SK-N-SH (cell line): ENCODE results near the gene KRT4. TPM values are rescaled to one million over a fixed set of nuclear protein-coding genes. Genes with fewer than 3 reads are reported as not detected.

Experiments used
- CTCF ChIA-PET: fragments of 300-600, 350-600 bp; formaldehyde crosslinking; extraction: SDS; loops from one replicate; lab custom pipeline; 2021; lab: Yijun Ruan, JAX
- POLR2A ChIA-PET: fragments of 350-600 bp; sonication (Branson Sonifier 250); formaldehyde crosslinking; extraction: SDS; loops from one replicate; lab custom pipeline; 2020; ENCODE audit warnings: antibody characterized with exemption, inconsistent platforms; lab: Yijun Ruan, JAX
- DNase-seq: peaks from one replicate; pipeline ENCODE4 v3.0.0; 2012
- H2AFZ ChIP-seq: fragments of 200-600 bp; sonication (generic); 2 replicates; pipeline ENCODE4 v1.8.1; 2016; ENCODE audit warnings: antibody characterized with exemption, mild to moderate bottlenecking, low read depth
- H3F3A ChIP-seq: fragments of 200-600 bp; sonication (generic); replicated peaks from 2 replicates; pipeline ENCODE3; 2016; ENCODE audit warnings: antibody characterized with exemption, mild to moderate bottlenecking; ENCODE audit not compliant: insufficient read depth
- H3K27ac ChIP-seq, 2 experiments: fragments of 200-500 bp in 1 of 2; fragments of 200-600 bp in 1 of 2; sonication (Bioruptor generic) in 1 of 2; sonication (generic), shearing (Covaris generic) in 1 of 2; 2 replicates each; pipeline versions ENCODE4 v1.5.1 to v1.6.1; 2014 to 2016; ENCODE audit warnings: low read depth in 2 of 2, inconsistent platforms in 1 of 2, low read length in 1 of 2, mild to moderate bottlenecking in 1 of 2, mixed read lengths in 1 of 2
- H3K27me3 ChIP-seq: fragments of 200-600 bp; sonication (generic), shearing (Covaris generic); 2 replicates; pipeline ENCODE4 v1.6.1; 2016; ENCODE audit warnings: mixed run types; ENCODE audit not compliant: insufficient read depth
- H3K36me3 ChIP-seq, 2 experiments: fragments of 200-500 bp in 1 of 2; fragments of 200-600 bp in 1 of 2; sonication (Bioruptor generic) in 1 of 2; sonication (generic) in 1 of 2; replicated peaks in 1 of 2; 2 replicates each; pipeline versions ENCODE3 to v1.5.1; 2014 to 2016; ENCODE audit warnings: low read length in 1 of 2, mild to moderate bottlenecking in 1 of 2; ENCODE audit not compliant: insufficient read depth in 2 of 2, control insufficient read depth in 1 of 2
- H3K4me1 ChIP-seq, 2 experiments: fragments of 200-500 bp in 1 of 2; fragments of 200-600 bp in 1 of 2; sonication (Bioruptor generic) in 1 of 2; sonication (generic), shearing (Covaris generic) in 1 of 2; 2 replicates each; pipeline versions ENCODE4 v1.5.1 to v1.6.1; 2014 to 2016; ENCODE audit warnings: low read depth in 1 of 2, low read length in 1 of 2, mixed run types in 1 of 2; ENCODE audit not compliant: insufficient read depth in 2 of 2, control insufficient read depth in 1 of 2
- H3K4me2 ChIP-seq: fragments of 200-600 bp; sonication (generic), shearing (Covaris generic); 2 replicates; pipeline ENCODE4 v1.6.1; 2017; ENCODE audit warnings: mixed run types
- H3K4me3 ChIP-seq, 2 experiments: fragments of 200-500 bp in 1 of 2; fragments of 200-600 bp in 1 of 2; sonication (Bioruptor generic) in 1 of 2; sonication (generic), shearing (Covaris generic) in 1 of 2; 2 replicates each; pipeline versions ENCODE4 v1.5.1 to v1.8.1; 2014 to 2016; ENCODE audit warnings: low read depth in 2 of 2, inconsistent platforms in 1 of 2, low read length in 1 of 2, mild to moderate bottlenecking in 1 of 2, mixed read lengths in 1 of 2, moderate library complexity in 1 of 2
- H3K79me2 ChIP-seq: fragments of 200-600 bp; sonication (generic); 2 replicates; pipeline ENCODE4 v1.8.1; 2017; ENCODE audit warnings: mild to moderate bottlenecking; ENCODE audit not compliant: insufficient read depth
- H3K9ac ChIP-seq: fragments of 200-600 bp; sonication (generic); 2 replicates; pipeline ENCODE4 v1.6.1; 2017; ENCODE audit warnings: mixed run types
- H3K9me2 ChIP-seq: fragments of 200-600 bp; sonication (generic); 2 replicates; pipeline ENCODE4 v1.6.1; 2017; ENCODE audit warnings: mixed run types
- H3K9me3 ChIP-seq: fragments of 200-600 bp; sonication (generic); 2 replicates; pipeline ENCODE4 v1.6.1; 2017; ENCODE audit warnings: mixed run types, mild to moderate bottlenecking, moderate library complexity
- H4K20me1 ChIP-seq: fragments of 200-600 bp; sonication (generic); 2 replicates; pipeline ENCODE4 v1.6.1; 2017; ENCODE audit warnings: mild to moderate bottlenecking, mixed run types; ENCODE audit not compliant: insufficient read depth
- ELF1 ChIP-seq: IDR thresholded peaks from 2 replicates; pipeline ENCODE4 v1.4.0; 2012
- EZH2phosphoT487 ChIP-seq: fragments of 200-600 bp; sonication (generic); IDR thresholded peaks from 2 replicates; pipeline ENCODE4 v1.6.1; 2017; ENCODE audit warnings: low read depth, mixed run types, mild to moderate bottlenecking, antibody characterized with exemption, moderate library complexity, borderline replicate concordance
- FOSL2 ChIP-seq: IDR thresholded peaks from 2 replicates; pipeline ENCODE4 v1.4.0; 2012; ENCODE audit warnings: low read depth, mild to moderate bottlenecking, moderate library complexity, borderline replicate concordance
- GABPA ChIP-seq: IDR thresholded peaks from 2 replicates; pipeline ENCODE4 v1.4.0; 2012; ENCODE audit warnings: low read depth, mild to moderate bottlenecking
- MXI1 ChIP-seq: IDR thresholded peaks from 2 replicates; pipeline ENCODE4 v1.6.1; 2012; ENCODE audit warnings: mild to moderate bottlenecking, low read depth, low read length, improper control_type of control experiment
- NRF1 ChIP-seq: IDR thresholded peaks from 2 replicates; pipeline ENCODE4 v1.6.1; 2012; ENCODE audit warnings: low read depth, mild to moderate bottlenecking, low read length
- RAD21 ChIP-seq: IDR thresholded peaks from 2 replicates; pipeline ENCODE4 v1.6.1; 2012; ENCODE audit warnings: mild to moderate bottlenecking, low read length
- RXRA ChIP-seq: IDR thresholded peaks from 2 replicates; pipeline ENCODE4 v1.4.0; 2012; ENCODE audit warnings: low read depth, mild to moderate bottlenecking, borderline replicate concordance
- SMC3 ChIP-seq: IDR thresholded peaks from 2 replicates; pipeline ENCODE4 v1.6.1; 2012; ENCODE audit warnings: low read depth, low read length, improper control_type of control experiment
- WGBS: methylation state at CpG from one replicate; pipeline ENCODE4 v1.1.6; 2017; ENCODE audit warnings: low lambda C conversion rate; 5-methylcytosine and 5-hydroxymethylcytosine counted together
- polyA plus RNA-seq, 3 experiments: library from polyadenylated mRNA; depleted of rRNA; stranded (reverse); fragments of >200 nt; gene quantifications; 2 replicates each; pipeline ENCODE4 v1.2.3, GENCODE V29; 2012
- TF ChIP-seq, protein P1 (sequence below): fragments of 150-350 bp; IDR thresholded peaks from 2 replicates; pipeline ENCODE4 v1.6.1; 2016; ENCODE audit warnings: mild to moderate bottlenecking, low read depth, low read length
- TF ChIP-seq, protein P2 (sequence below): IDR thresholded peaks from 2 replicates; pipeline ENCODE4 v1.4.0; 2012; ENCODE audit warnings: low read depth, borderline replicate concordance
- TF ChIP-seq, protein P3 (sequence below): IDR thresholded peaks from 2 replicates; pipeline ENCODE4; 2012
- TF ChIP-seq, protein P4 (sequence below): fragments of 150-350 bp; IDR thresholded peaks from 2 replicates; pipeline ENCODE4 v1.6.1; 2017; ENCODE audit warnings: antibody characterized with exemption, low read length, low read depth, borderline replicate concordance
- TF ChIP-seq, protein P5 (sequence below): fragments of 200-600 bp; sonication (generic); IDR thresholded peaks from 2 replicates; pipeline ENCODE4 v1.6.1; 2017; ENCODE audit warnings: antibody characterized with exemption, mild to moderate bottlenecking, moderate library complexity

Gene KRT4
- polyA plus RNA-seq, 1 of the 3 experiments (the other 2 are of a cell fraction): not detected

DNA sequence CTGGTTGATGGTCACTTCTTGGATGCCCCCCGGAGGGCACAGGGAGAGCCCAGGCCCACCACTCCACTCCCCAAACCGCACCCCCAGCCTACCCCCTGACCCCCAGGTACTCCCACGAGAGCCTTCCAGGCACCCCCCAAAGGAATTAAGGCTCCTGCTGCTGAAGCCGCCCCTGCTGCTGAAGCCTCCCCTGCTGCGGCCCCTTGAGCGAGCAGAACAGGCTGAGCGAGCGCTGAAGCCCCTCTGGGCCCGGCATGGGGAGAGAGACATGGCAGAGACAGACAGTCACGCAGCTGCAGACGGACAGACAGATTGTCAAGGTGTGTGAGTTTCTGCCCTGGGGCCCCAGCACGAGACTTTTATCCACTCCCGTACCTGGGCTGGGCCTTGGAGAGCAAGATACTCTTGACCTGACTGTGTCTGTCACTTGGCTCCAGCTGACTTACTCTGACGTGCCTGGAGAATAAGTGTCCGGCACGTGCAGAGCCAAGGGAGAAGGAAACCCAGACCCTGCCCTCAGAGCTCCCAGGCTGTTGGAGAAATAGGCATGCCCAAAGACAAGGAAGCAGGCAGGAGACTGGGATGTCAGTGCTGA, 34.8 kb upstream of the KRT4 start, which contains the start of gene KRT78:
Gene KRT78 (minus strand): TSS at position 334 of the 595 bp plus-strand sequence. CDS start 64 bp downstream, at position 270.
- Histone ChIP-seq H3K4me3 (no peak within 1 kb of the TSS), H3F3A (no peaks in the 10 kb centered on the region), H3K9me3 (no peaks in the 10 kb centered on the region), H3K4me1 (no peaks in the 10 kb centered on the region), H3K9me2 (no peaks in the 10 kb centered on the region), H3K79me2 (no peaks in the 10 kb centered on the region), H4K20me1 (no peaks in the 10 kb centered on the region), H3K4me2 (no peak within 1 kb of the TSS), H3K27me3 (peaks cover 60% of the 10 kb centered on the region), H3K9ac (no peak within 1 kb of the TSS), H2AFZ (no peak within 1 kb of the TSS), H3K36me3 (no peaks in the 10 kb centered on the region), H3K27ac (no peak within 1 kb of the TSS)
- TF ChIP-seq MXI1 (no peak), ELF1 (no peak), FOSL2 (no peak), RAD21 (no peak), RXRA (no peak), NRF1 (no peak), GABPA (no peak), EZH2phosphoT487 (no peak), SMC3 (no peak)
- TF ChIP-seq, protein P1, sequence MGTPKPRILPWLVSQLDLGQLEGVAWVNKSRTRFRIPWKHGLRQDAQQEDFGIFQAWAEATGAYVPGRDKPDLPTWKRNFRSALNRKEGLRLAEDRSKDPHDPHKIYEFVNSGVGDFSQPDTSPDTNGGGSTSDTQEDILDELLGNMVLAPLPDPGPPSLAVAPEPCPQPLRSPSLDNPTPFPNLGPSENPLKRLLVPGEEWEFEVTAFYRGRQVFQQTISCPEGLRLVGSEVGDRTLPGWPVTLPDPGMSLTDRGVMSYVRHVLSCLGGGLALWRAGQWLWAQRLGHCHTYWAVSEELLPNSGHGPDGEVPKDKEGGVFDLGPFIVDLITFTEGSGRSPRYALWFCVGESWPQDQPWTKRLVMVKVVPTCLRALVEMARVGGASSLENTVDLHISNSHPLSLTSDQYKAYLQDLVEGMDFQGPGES: no peak
- TF ChIP-seq, protein P2, sequence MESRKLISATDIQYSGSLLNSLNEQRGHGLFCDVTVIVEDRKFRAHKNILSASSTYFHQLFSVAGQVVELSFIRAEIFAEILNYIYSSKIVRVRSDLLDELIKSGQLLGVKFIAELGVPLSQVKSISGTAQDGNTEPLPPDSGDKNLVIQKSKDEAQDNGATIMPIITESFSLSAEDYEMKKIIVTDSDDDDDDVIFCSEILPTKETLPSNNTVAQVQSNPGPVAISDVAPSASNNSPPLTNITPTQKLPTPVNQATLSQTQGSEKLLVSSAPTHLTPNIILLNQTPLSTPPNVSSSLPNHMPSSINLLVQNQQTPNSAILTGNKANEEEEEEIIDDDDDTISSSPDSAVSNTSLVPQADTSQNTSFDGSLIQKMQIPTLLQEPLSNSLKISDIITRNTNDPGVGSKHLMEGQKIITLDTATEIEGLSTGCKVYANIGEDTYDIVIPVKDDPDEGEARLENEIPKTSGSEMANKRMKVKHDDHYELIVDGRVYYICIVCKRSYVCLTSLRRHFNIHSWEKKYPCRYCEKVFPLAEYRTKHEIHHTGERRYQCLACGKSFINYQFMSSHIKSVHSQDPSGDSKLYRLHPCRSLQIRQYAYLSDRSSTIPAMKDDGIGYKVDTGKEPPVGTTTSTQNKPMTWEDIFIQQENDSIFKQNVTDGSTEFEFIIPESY: no peak
- TF ChIP-seq, protein P3, sequence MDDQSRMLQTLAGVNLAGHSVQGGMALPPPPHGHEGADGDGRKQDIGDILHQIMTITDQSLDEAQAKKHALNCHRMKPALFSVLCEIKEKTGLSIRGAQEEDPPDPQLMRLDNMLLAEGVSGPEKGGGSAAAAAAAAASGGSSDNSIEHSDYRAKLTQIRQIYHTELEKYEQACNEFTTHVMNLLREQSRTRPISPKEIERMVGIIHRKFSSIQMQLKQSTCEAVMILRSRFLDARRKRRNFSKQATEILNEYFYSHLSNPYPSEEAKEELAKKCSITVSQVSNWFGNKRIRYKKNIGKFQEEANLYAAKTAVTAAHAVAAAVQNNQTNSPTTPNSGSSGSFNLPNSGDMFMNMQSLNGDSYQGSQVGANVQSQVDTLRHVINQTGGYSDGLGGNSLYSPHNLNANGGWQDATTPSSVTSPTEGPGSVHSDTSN: no peak
- TF ChIP-seq, protein P4, sequence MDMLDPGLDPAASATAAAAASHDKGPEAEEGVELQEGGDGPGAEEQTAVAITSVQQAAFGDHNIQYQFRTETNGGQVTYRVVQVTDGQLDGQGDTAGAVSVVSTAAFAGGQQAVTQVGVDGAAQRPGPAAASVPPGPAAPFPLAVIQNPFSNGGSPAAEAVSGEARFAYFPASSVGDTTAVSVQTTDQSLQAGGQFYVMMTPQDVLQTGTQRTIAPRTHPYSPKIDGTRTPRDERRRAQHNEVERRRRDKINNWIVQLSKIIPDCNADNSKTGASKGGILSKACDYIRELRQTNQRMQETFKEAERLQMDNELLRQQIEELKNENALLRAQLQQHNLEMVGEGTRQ: no peak
- TF ChIP-seq, protein P5, sequence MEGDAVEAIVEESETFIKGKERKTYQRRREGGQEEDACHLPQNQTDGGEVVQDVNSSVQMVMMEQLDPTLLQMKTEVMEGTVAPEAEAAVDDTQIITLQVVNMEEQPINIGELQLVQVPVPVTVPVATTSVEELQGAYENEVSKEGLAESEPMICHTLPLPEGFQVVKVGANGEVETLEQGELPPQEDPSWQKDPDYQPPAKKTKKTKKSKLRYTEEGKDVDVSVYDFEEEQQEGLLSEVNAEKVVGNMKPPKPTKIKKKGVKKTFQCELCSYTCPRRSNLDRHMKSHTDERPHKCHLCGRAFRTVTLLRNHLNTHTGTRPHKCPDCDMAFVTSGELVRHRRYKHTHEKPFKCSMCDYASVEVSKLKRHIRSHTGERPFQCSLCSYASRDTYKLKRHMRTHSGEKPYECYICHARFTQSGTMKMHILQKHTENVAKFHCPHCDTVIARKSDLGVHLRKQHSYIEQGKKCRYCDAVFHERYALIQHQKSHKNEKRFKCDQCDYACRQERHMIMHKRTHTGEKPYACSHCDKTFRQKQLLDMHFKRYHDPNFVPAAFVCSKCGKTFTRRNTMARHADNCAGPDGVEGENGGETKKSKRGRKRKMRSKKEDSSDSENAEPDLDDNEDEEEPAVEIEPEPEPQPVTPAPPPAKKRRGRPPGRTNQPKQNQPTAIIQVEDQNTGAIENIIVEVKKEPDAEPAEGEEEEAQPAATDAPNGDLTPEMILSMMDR: no peak
- CTCF ChIA-PET: interaction anchor here (1.1 to 1.4 kb wide), 2 partner anchors 19 to 30 kb away, joined by 3 read pairs; no protein-coding TSS in a partner anchor
- DNase-seq: no peak
- WGBS: 47% methylated on average over 9 of the region's 16 CpGs
- POLR2A ChIA-PET: no interaction called here
